Measurements from ENCODE around the gene DDX43. TPM values are rescaled to one million over a fixed set of nuclear protein-coding genes. Genes with fewer than 3 reads are reported as not detected.
"Not testable (repeated sequence)": the region's sequence is repeated elsewhere in the genome, so short reads cannot be mapped to it uniquely, and the experiment has no call there.

The DDX43 gene
- total RNA-seq, 6 experiments from 2014 or later, result not detected

- H3K9me3 Mint-ChIP-seq, result no peaks in the 10 kb centered on the region
- no peak overlapping the region for H3K27ac Mint-ChIP-seq
- no peak for TF ChIP-seq CTCF (IDR thresholded peaks at IDR 0.05)
- no peak for DNase-seq
- H3K4me1 Mint-ChIP-seq (ENCODE audit: low read depth), result no peaks in the 10 kb centered on the region
- H3K36me3 Mint-ChIP-seq (ENCODE audit: low read depth), result no peaks in the 10 kb centered on the region
- no peaks in the 10 kb centered on the region; the same call in 1 of the 2 replicates for H3K27me3 Mint-ChIP-seq (ENCODE audit: insufficient read depth)
- no peak overlapping the region for H3K4me3 Mint-ChIP-seq
Measured at GRCh38 chr6:73377225-73377624, 17.4 kb upstream of the DDX43 start.

GRCh38 chr6:73381531-73381930 lies 13.1 kb upstream of the DDX43 start:
- H3K36me3 Mint-ChIP-seq (ENCODE audit: low read depth); DNase-seq; H3K27me3 Mint-ChIP-seq (ENCODE audit: insufficient read depth); H3K4me3 Mint-ChIP-seq; H3K4me1 Mint-ChIP-seq (ENCODE audit: low read depth); H3K27ac Mint-ChIP-seq; H3K9me3 Mint-ChIP-seq: not testable (repeated sequence)

- no peak for TF ChIP-seq CTCF (IDR thresholded peaks at IDR 0.05)
- no peak overlapping the region for H3K4me3 Mint-ChIP-seq
- no peaks in the 10 kb centered on the region for H3K9me3 Mint-ChIP-seq
- no peaks in the 10 kb centered on the region for H3K4me1 Mint-ChIP-seq (ENCODE audit: low read depth)
- H3K27me3 Mint-ChIP-seq (ENCODE audit: insufficient read depth), result no peaks in the 10 kb centered on the region; the same call in 1 of the 2 replicates
- DNase-seq, result peak; percentile 45
- H3K27ac Mint-ChIP-seq, result no peak overlapping the region
- H3K36me3 Mint-ChIP-seq (ENCODE audit: low read depth), result no peaks in the 10 kb centered on the region
Measured at GRCh38 chr6:73382462-73383113, 12.0 kb upstream of the DDX43 start.

- Mint-ChIP-seq H3K9me3 (no peaks in the 10 kb centered on the region), H3K27me3 (ENCODE audit: insufficient read depth) (no peaks in the 10 kb centered on the region; the same call in 1 of the 2 replicates), H3K4me1 (ENCODE audit: low read depth) (peaks cover 19% of the 10 kb centered on the region), H3K27ac (peak overlapping the region; percentile 89), H3K36me3 (ENCODE audit: low read depth) (no peaks in the 10 kb centered on the region), H3K4me3 (peak overlapping the region; percentile 89)
- no peak for DNase-seq
- TF ChIP-seq CTCF (IDR thresholded peaks at IDR 0.05), result no peak
Measured at GRCh38 chr6:73388433-73388799, 6.2 kb upstream of the DDX43 start.

GRCh38 chr6:73388800-73389512 lies 5.7 kb upstream of the DDX43 start:
- Mint-ChIP-seq H3K27ac (peak overlapping the region; percentile 89), H3K4me1 (ENCODE audit: low read depth) (peaks cover 23% of the 10 kb centered on the region), H3K9me3 (no peaks in the 10 kb centered on the region), H3K27me3 (ENCODE audit: insufficient read depth) (no peaks in the 10 kb centered on the region; the same call in 1 of the 2 replicates), H3K4me3 (peak overlapping the region; percentile 89), H3K36me3 (ENCODE audit: low read depth) (no peaks in the 10 kb centered on the region)
- DNase-seq, result peak; percentile 55
- TF ChIP-seq CTCF (IDR thresholded peaks at IDR 0.05), result peak; percentile 83

- Mint-ChIP-seq H3K9me3 (no peaks in the 10 kb centered on the region), H3K27ac (no peak overlapping the region), H3K36me3 (ENCODE audit: low read depth) (no peaks in the 10 kb centered on the region), H3K4me1 (ENCODE audit: low read depth) (peaks cover 23% of the 10 kb centered on the region), H3K27me3 (ENCODE audit: insufficient read depth) (no peaks in the 10 kb centered on the region; the same call in 1 of the 2 replicates), H3K4me3 (no peak overlapping the region)
- TF ChIP-seq CTCF (IDR thresholded peaks at IDR 0.05), result no peak
- no peak for DNase-seq
Measured at GRCh38 chr6:73389854-73390253, 4.8 kb upstream of the DDX43 start.

Measured in HFFc6 (cell line).